ENCODE results near the gene OSGEPL1.
A peak's percentile ranks its signal among the peaks of the same experiment; 100 is the strongest.
"Not testable (repeated sequence)": the region's sequence is repeated elsewhere in the genome, so short reads cannot be mapped to it uniquely, and the experiment has no call there.

Gene OSGEPL1

GRCh38 chr2:189751080-189751658, 11.4 kb downstream of the OSGEPL1 start:
- H3K4me3 ChIP-seq (ENCODE audit: low read depth, low read length), result no peak overlapping the region
- in situ Hi-C loops (cut with HindIII; ENCODE audit: low sequenced_read_pairs), result no loop called here
- peak; percentile 2 for DNase-seq (ENCODE audit: low read depth)
- TF ChIP-seq CTCF (IDR thresholded peaks at IDR 0.05; ENCODE audit: low read depth, low read length, missing control alignments), result peak; percentile 62

- no peak for TF ChIP-seq CTCF (IDR thresholded peaks at IDR 0.05; ENCODE audit: low read depth, low read length, missing control alignments)
- no peak for DNase-seq (ENCODE audit: low read depth)
- in situ Hi-C loops (cut with HindIII; ENCODE audit: low sequenced_read_pairs), result no loop called here
- H3K4me3 ChIP-seq (ENCODE audit: low read depth, low read length), result no peak overlapping the region
Measured at GRCh38 chr2:189729430-189729829, 33.2 kb downstream of the OSGEPL1 start.

- in situ Hi-C loops (cut with HindIII; ENCODE audit: low sequenced_read_pairs), result no loop called here
- TF ChIP-seq CTCF (IDR thresholded peaks at IDR 0.05; ENCODE audit: low read depth, low read length, missing control alignments), result no peak
- no peak for DNase-seq (ENCODE audit: low read depth)
- H3K4me3 ChIP-seq (ENCODE audit: low read depth, low read length), result no peak overlapping the region
Measured at GRCh38 chr2:189726849-189727248, 35.7 kb downstream of the OSGEPL1 start.

GRCh38 chr2:189726271-189726670, 36.3 kb downstream of the OSGEPL1 start:
- in situ Hi-C loops (cut with HindIII; ENCODE audit: low sequenced_read_pairs), result no loop called here
- TF ChIP-seq CTCF (IDR thresholded peaks at IDR 0.05; ENCODE audit: low read depth, low read length, missing control alignments), result no peak
- H3K4me3 ChIP-seq (ENCODE audit: low read depth, low read length), result no peak overlapping the region
- DNase-seq (ENCODE audit: low read depth), result no peak

- in situ Hi-C loops (cut with HindIII; ENCODE audit: low sequenced_read_pairs), result no loop called here
- DNase-seq (ENCODE audit: low read depth), result no peak
- H3K4me3 ChIP-seq (ENCODE audit: low read depth, low read length), result no peak overlapping the region
Measured at GRCh38 chr2:189723192-189723591, 39.4 kb downstream of the OSGEPL1 start.

GRCh38 chr2:189719571-189719970, 43.0 kb downstream of the OSGEPL1 start:
- no peak for DNase-seq (ENCODE audit: low read depth)
- in situ Hi-C loops (cut with HindIII; ENCODE audit: low sequenced_read_pairs), result no loop called here
- H3K4me3 ChIP-seq (ENCODE audit: low read depth, low read length), result no peak overlapping the region
- no peak for TF ChIP-seq CTCF (IDR thresholded peaks at IDR 0.05; ENCODE audit: low read depth, low read length, missing control alignments)

More at GRCh38 chr2:189723192-189723591, 39.4 kb downstream of the OSGEPL1 start:
- no peak for TF ChIP-seq CTCF (IDR thresholded peaks at IDR 0.05; ENCODE audit: low read depth, low read length, missing control alignments)

GRCh38 chr2:189717593-189717992, 45.0 kb downstream of the OSGEPL1 start:
- in situ Hi-C loops (cut with HindIII; ENCODE audit: low sequenced_read_pairs); DNase-seq (ENCODE audit: low read depth); H3K4me3 ChIP-seq (ENCODE audit: low read depth, low read length): not testable (repeated sequence)

All from astrocyte of the cerebellum (primary cell).